ENCODE measurements around the gene RTL9. TPM values are rescaled to one million over a fixed set of nuclear protein-coding genes. Genes with fewer than 3 reads are reported as not detected.

The RTL9 gene
- total RNA-seq, 1 donor: under 0.01 TPM

DNA sequence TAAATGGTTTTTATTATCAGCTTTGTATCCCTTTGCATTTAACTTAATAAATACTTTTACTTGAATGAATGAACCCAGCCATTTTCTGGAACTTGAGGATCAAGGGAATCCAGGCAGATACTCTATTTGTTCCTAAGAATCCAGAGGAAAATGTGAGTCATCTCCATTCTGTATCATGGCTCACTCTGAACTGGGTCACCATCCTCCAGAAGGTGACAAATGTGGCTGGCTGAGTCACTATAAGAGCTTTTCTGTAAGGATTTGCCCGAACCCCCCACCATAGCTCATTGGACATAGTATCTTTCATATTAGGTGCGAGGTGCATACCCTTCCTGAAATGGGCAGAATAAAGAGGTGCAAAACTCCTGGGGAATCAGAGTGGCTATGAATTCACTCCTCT is 25.8 kb downstream of the RTL9 start:
- TF ChIP-seq CTCF (IDR thresholded peaks at IDR 0.05; ENCODE audit: insufficient read depth, low read depth, low read length): no peak
- DNase-seq (ENCODE audit: low read depth): peak; percentile 26

DNA sequence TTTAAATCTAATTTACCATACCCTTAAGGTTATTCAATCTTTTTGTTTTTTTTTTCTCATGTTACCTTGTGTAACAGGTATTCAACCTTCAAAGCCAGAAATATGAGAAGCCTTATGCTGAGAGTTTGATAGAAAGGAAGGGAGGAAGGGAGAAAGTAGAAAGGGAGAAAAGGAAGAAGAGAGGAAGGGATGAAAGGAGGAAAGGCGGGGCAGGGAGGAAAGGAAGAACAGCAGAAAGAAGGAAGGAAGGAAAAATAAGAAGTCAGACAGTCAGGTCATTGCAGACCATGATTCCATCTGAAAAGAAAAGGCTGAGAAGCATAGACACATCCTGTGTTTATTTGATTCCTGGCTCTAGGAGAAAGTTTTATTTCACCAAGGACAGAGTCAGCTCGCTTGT is 30.9 kb downstream of the RTL9 start:
- no peak for TF ChIP-seq CTCF (IDR thresholded peaks at IDR 0.05; ENCODE audit: insufficient read depth, low read depth, low read length)
- no peak for DNase-seq (ENCODE audit: low read depth)
- H3K4me3 ChIP-seq (ENCODE audit: low read depth, low read length): no peak overlapping the region

More for the DNA sequence above, 25.8 kb downstream of the RTL9 start:
- H3K4me3 ChIP-seq (ENCODE audit: low read depth, low read length): no peak overlapping the region

- H3K4me3 ChIP-seq (ENCODE audit: low read depth, low read length): no peak overlapping the region
- no peak for TF ChIP-seq CTCF (IDR thresholded peaks at IDR 0.05; ENCODE audit: insufficient read depth, low read depth, low read length)
- no peak for DNase-seq (ENCODE audit: low read depth)
Measured at GRCh38 chrX:110391086-110391485, 32.4 kb downstream of the RTL9 start.

DNA sequence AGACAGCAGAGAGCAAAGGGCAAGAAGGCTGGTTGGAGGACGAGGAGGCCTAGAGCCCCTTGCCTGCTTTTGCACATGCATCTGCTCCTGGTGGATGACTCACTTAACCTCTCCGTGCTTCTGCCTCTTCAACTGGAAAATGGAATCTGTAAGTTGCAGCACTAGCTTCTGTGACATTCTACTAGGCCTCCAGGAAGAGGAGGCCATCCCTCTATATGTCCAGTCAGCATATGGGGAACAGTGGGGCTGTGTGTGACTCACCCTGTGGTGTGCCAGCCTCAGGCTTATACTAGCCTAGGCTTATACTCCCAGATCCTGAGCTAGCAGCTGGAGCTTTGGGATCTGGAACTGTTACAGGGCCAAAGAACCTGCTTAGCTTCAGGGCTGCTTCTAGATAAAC is 36.0 kb downstream of the RTL9 start:
- H3K4me3 ChIP-seq (ENCODE audit: low read depth, low read length): no peak overlapping the region
- TF ChIP-seq CTCF (IDR thresholded peaks at IDR 0.05; ENCODE audit: insufficient read depth, low read depth, low read length): no peak
- DNase-seq (ENCODE audit: low read depth): peak; percentile 79

DNA sequence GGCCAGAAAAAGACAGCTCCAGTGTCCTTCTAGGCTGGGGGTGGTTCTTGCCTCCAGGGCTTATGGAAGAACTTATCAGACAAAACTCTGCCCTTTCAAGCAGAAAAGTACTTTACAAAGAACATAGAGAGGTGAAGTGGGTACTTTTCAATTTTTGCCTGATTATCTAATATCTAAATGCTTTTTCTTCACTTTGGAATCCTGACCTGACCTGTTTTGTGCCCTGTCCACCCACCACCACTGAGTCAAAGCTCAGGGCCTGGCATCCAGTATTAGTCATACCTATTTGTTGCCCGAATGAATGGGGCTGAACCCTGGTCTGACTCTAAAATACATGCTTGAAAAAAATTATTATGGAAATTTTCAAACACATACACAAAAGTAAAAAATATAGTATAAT is 37.2 kb downstream of the RTL9 start:
- DNase-seq (ENCODE audit: low read depth): no peak
- H3K4me3 ChIP-seq (ENCODE audit: low read depth, low read length): no peak overlapping the region
- TF ChIP-seq CTCF (IDR thresholded peaks at IDR 0.05; ENCODE audit: insufficient read depth, low read depth, low read length): no peak

DNA sequence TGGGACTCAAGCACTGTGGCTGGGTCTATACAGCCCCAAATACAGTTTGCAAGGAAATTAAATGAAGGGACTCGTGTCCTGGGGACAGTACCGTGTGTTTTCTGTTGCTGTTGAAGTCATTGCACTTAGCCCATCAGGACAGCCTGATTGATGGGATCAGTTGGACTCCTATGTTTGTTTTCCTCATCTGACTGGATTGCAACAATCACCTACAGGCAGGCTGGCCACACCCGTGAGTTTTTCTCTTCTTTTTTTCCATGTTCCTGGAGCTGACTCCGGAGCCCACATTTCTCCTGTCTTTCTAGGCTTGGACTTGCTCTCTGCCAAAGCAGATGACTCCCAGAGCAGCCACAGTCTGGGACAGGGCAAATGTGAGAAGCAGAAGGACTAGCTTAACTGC is 38.1 kb downstream of the RTL9 start:
- no peak for TF ChIP-seq CTCF (IDR thresholded peaks at IDR 0.05; ENCODE audit: insufficient read depth, low read depth, low read length)
- no peak for DNase-seq (ENCODE audit: low read depth)
- H3K4me3 ChIP-seq (ENCODE audit: low read depth, low read length): no peak overlapping the region

GRCh38 chrX:110397339-110397738 is 38.7 kb downstream of the RTL9 start:
- H3K4me3 ChIP-seq (ENCODE audit: low read depth, low read length): no peak overlapping the region
- DNase-seq (ENCODE audit: low read depth): no peak
- TF ChIP-seq CTCF (IDR thresholded peaks at IDR 0.05; ENCODE audit: insufficient read depth, low read depth, low read length): no peak
